Kidney (tissue), 14 donors: ENCODE data around the gene INSYN1. TPM values are rescaled to one million over a fixed set of nuclear protein-coding genes. Genes with fewer than 3 reads are reported as not detected.

Experiments used
- DNase-seq, 5 donors: peaks; one replicate each; pipeline ENCODE4 v3.0.0-alpha.2; 2013 to 2020
- FAIRE-seq: peaks from 2 replicates; lab custom pipeline; 2012; peaks lifted over from hg19 to GRCh38; lab: Jason Lieb, UNC
- H3K27ac ChIP-seq, 2 donors: one replicate each; pipeline ENCODE4 v1.7.0; 2013; ENCODE audit warnings: low read depth in 2 of 2, low read length in 2 of 2, inconsistent platforms in 1 of 2
- H3K27me3 ChIP-seq: one replicate; pipeline ENCODE4 v1.7.1; 2013; ENCODE audit warnings: low read length, inconsistent platforms; ENCODE audit not compliant: control insufficient read depth, insufficient read depth
- H3K36me3 ChIP-seq, 3 donors: one replicate each; pipeline versions ENCODE4 v1.7.0 to v1.7.1; 2013; ENCODE audit warnings: low read length in 3 of 3, control low read depth in 1 of 3, inconsistent platforms in 1 of 3; ENCODE audit not compliant: insufficient read depth in 3 of 3, control insufficient read depth in 2 of 3
- H3K4me1 ChIP-seq, 3 donors: one replicate each; pipeline versions ENCODE4 v1.7.0 to v1.7.1; 2013; ENCODE audit warnings: low read length in 3 of 3, inconsistent platforms in 1 of 3, low read depth in 1 of 3; ENCODE audit not compliant: control insufficient read depth in 2 of 3, insufficient read depth in 2 of 3
- H3K4me3 ChIP-seq, 3 donors: one replicate each; pipeline versions ENCODE4 v1.7.0 to v1.8.1; 2013; ENCODE audit warnings: low read length in 3 of 3, control low read depth in 1 of 3, inconsistent platforms in 1 of 3
- H3K9ac ChIP-seq, 3 donors: one replicate each; pipeline versions ENCODE4 v1.7.0 to v1.7.1; 2013; ENCODE audit warnings: low read length in 3 of 3, control low read depth in 1 of 3, inconsistent platforms in 1 of 3
- H3K9me3 ChIP-seq, 3 donors: one replicate each; pipeline versions ENCODE4 v1.7.0 to v1.7.1; 2013; ENCODE audit warnings: low read length in 3 of 3, control low read depth in 1 of 3, inconsistent platforms in 1 of 3; ENCODE audit not compliant: control insufficient read depth in 2 of 3, insufficient read depth in 1 of 3
- CTCF ChIP-seq: IDR thresholded peaks from 3 replicates; pipeline ENCODE4 v1.5.1; 2012; ENCODE audit warnings: mild to moderate bottlenecking, moderate library complexity, borderline replicate concordance; ENCODE audit not compliant: insufficient read depth; ENCODE audit errors: extremely low read depth
- intact Hi-C: fragments of 100-400 bp; cut with DNase I; formaldehyde crosslinking; loops from one replicate; pipeline ENCODE4 v1.11.1; 2022
- polyA plus RNA-seq: library from polyadenylated mRNA; stranded (reverse); fragments of 350-450 nt; fragmentation: Illumina TruSeq; extraction: RNeasy Lipid Tissue Mini Kit (QIAGEN cat#74804); gene quantifications from one replicate; pipeline ENCODE4 v1.2.3, GENCODE V29; 2014; ENCODE audit warnings: low read depth, low replicate concordance; ENCODE audit not compliant: insufficient read depth
- total RNA-seq: library from RNA; stranded (reverse); fragmentation: NEBNext Ultra II Directional; extraction: Animal tissue kit (Norgen Biotek cat#: 25700); gene quantifications from one replicate; pipeline ENCODE4 v1.2.1, GENCODE V29; 2021
- donor health status: control.
- donor health status: control.
- donor health status: control.
- donor health status: control.
- donor health status: control.
- donor health status: DM: yes; HTN: yes; CAD: no.
- donor health status: Normal renal cell carcinoma (clear cell type).

The INSYN1 gene
- total and polyA plus RNA-seq, 2 donors from 2014 or later = 4.2 to 39.6 TPM

- Histone ChIP-seq H3K36me3 (no peaks in the 10 kb centered on the region), H3K27ac (no peak overlapping the region), H3K9ac (no peak overlapping the region), H3K27me3 (no peaks in the 10 kb centered on the region), H3K9me3 (no peaks in the 10 kb centered on the region), H3K4me3 (no peak overlapping the region), H3K4me1 (peaks cover 0 to 3% (median 0%) of the 10 kb centered on the region in 3 donors)
- no peak for TF ChIP-seq CTCF
- FAIRE-seq (no peak), DNase-seq (no peak)
- intact Hi-C loops = no loop called here
Observed at GRCh38 chr15:73756947-73757513, 3.9 kb upstream of the INSYN1 start.

GRCh38 chr15:73756390-73756789, 3.2 kb upstream of the INSYN1 start:
- Histone ChIP-seq H3K9ac (no peak overlapping the region), H3K9me3 (no peaks in the 10 kb centered on the region), H3K4me3 (no peak overlapping the region), H3K4me1 (peaks cover 0 to 5% (median 0%) of the 10 kb centered on the region in 3 donors), H3K36me3 (no peaks in the 10 kb centered on the region), H3K27me3 (no peaks in the 10 kb centered on the region), H3K27ac (no peak overlapping the region)
- DNase-seq = no peak
- no peak for TF ChIP-seq CTCF
- FAIRE-seq = no peak
- intact Hi-C loops = no loop called here

GRCh38 chr15:73755946-73756345, 2.8 kb upstream of the INSYN1 start:
- Histone ChIP-seq H3K27ac (no peak overlapping the region), H3K9ac (no peak overlapping the region), H3K4me3 (no peak overlapping the region), H3K27me3 (no peaks in the 10 kb centered on the region), H3K36me3 (no peaks in the 10 kb centered on the region), H3K4me1 (peaks cover 0 to 7% (median 0%) of the 10 kb centered on the region in 3 donors), H3K9me3 (no peaks in the 10 kb centered on the region)
- intact Hi-C loops = no loop called here
- no peak for FAIRE-seq
- no peak for DNase-seq
- TF ChIP-seq CTCF = no peak

GRCh38 chr15:73755481-73755880, 2.3 kb upstream of the INSYN1 start:
- Histone ChIP-seq H3K4me1 (peaks cover 0 to 7% (median 0%) of the 10 kb centered on the region in 3 donors), H3K36me3 (no peaks in the 10 kb centered on the region), H3K9ac (no peak overlapping the region), H3K9me3 (no peaks in the 10 kb centered on the region), H3K4me3 (no peak overlapping the region), H3K27ac (no peak overlapping the region), H3K27me3 (no peaks in the 10 kb centered on the region)
- FAIRE-seq (no peak), DNase-seq (no peak)
- no peak for TF ChIP-seq CTCF
- intact Hi-C loops = no loop called here
